ENCODE measurements around the gene RNF166. TPM values are rescaled to one million over a fixed set of nuclear protein-coding genes. Genes with fewer than 3 reads are reported as not detected.

Gene RNF166
- total and polyA plus RNA-seq, 8 donors: 9.7 to 40.9 (median 11.8) TPM

- intact Hi-C loops (cut with DNase I): no loop called here
- DNase-seq (no peak), FAIRE-seq (no peak), ATAC-seq (no peak)
- Histone ChIP-seq H3K9me3 (no peaks in the 10 kb centered on the region), H3K4me1 (peaks cover 0 to 17% (median 5%) of the 10 kb centered on the region in 3 donors), H3K36me3 (no peaks in the 10 kb centered on the region), H3K4me3 (no peak overlapping the region), H3K27ac (no peak overlapping the region), H3K27me3 (no peaks in the 10 kb centered on the region)
- 93 to 97% methylated on average over 3 of the region's 3 CpGs for WGBS, 2 donors
- TF ChIP-seq CTCF (IDR thresholded peaks at IDR 0.05): no peak
Measured at GRCh38 chr16:88665570-88665969, 40.6 kb downstream of the RNF166 start.

GRCh38 chr16:88665148-88665547 lies 41.1 kb downstream of the RNF166 start:
- 31 to 32% methylated on average over 4 of the region's 4 CpGs for WGBS, 2 donors
- DNase-seq (peak in 4 of 6 donors; percentile 52 to 76 (median 67)), ATAC-seq (peak; percentile 14 to 37 (median 20)), FAIRE-seq (no peak)
- no peaks in the 10 kb centered on the region for H3K36me3 ChIP-seq
- H3K9me3 ChIP-seq: no peaks in the 10 kb centered on the region
- no peak overlapping the region for H3K4me3 ChIP-seq
- intact Hi-C loops (cut with DNase I): no loop called here
- H3K27me3 ChIP-seq: no peaks in the 10 kb centered on the region
- peak overlapping the region in 1 of 4 donors; percentile 19 for H3K27ac ChIP-seq
- no peak for TF ChIP-seq CTCF (IDR thresholded peaks at IDR 0.05)
- peaks cover 0 to 17% (median 5%) of the 10 kb centered on the region in 3 donors for H3K4me1 ChIP-seq

- TF ChIP-seq CTCF (IDR thresholded peaks at IDR 0.05): no peak
- intact Hi-C loops (cut with DNase I): no loop called here
- ATAC-seq (peak; percentile 96 to 98 (median 98)), FAIRE-seq (no peak), DNase-seq (peak; percentile 95 to 99 (median 96))
- H3K9me3 ChIP-seq: no peaks in the 10 kb centered on the region
- H3K4me3 ChIP-seq: peak within 1 kb of the TSS; percentile 70 to 80 (median 74)
- WGBS, 2 donors: 0 to 1% methylated on average over 84 to 88 of the region's 88 CpGs
- peaks cover 0 to 17% (median 5%) of the 10 kb centered on the region in 3 donors for H3K4me1 ChIP-seq
- peak within 1 kb of the TSS; percentile 56 to 77 (median 64) for H3K27ac ChIP-seq
- no peaks in the 10 kb centered on the region for H3K36me3 ChIP-seq
- H3K27me3 ChIP-seq: no peaks in the 10 kb centered on the region
Measured at GRCh38 chr16:88662843-88663606, 43.2 kb downstream of the RNF166 start, which contains the start of gene MVD. Gene MVD (minus strand): TSS chr16:88663091. CDS start chr16:88663080, 11 bp downstream.

- peak overlapping the region; percentile 70 to 80 (median 74) for H3K4me3 ChIP-seq
- no peaks in the 10 kb centered on the region for H3K9me3 ChIP-seq
- DNase-seq (peak in 3 of 6 donors; percentile 49 to 72 (median 67)), FAIRE-seq (no peak), ATAC-seq (peak in 2 of 4 donors; percentile 0 to 10)
- no peaks in the 10 kb centered on the region for H3K27me3 ChIP-seq
- 1 to 2% methylated on average over 44 to 49 of the region's 49 CpGs for WGBS, 2 donors
- peak overlapping the region; percentile 56 to 77 (median 64) for H3K27ac ChIP-seq
- no peak for TF ChIP-seq CTCF (IDR thresholded peaks at IDR 0.05)
- no peaks in the 10 kb centered on the region for H3K36me3 ChIP-seq
- intact Hi-C loops (cut with DNase I): no loop called here
- peaks cover 0 to 17% (median 5%) of the 10 kb centered on the region in 3 donors for H3K4me1 ChIP-seq
Measured at GRCh38 chr16:88662222-88662842, 43.9 kb downstream of the RNF166 start.

All from pancreas (tissue), 10 donors.